Endothelial cell of umbilical vein (primary cell): Measurements from ENCODE around the gene CABLES1. TPM values are rescaled to one million over a fixed set of nuclear protein-coding genes. Genes with fewer than 3 reads are reported as not detected.

Experiments
- BruUV-seq: library from RNA; stranded (reverse); fragments of 400-500 nt; replicated peaks from 2 replicates; lab custom pipeline; 2021; lab: Mats Ljungman, UMichigan
- CTCF ChIA-PET: fragments of 300-600, 350-600 bp; sonication (Branson Sonifier 250); formaldehyde crosslinking; loops from one replicate; lab custom pipeline; 2021; ENCODE audit warnings: antibody characterized with exemption, inconsistent platforms; lab: Charles Lee
- POLR2A ChIA-PET: fragments of 300-600, 350-600 bp; sonication (Branson Sonifier 250); formaldehyde crosslinking; loops from one replicate; lab custom pipeline; 2021; ENCODE audit warnings: antibody characterized with exemption, inconsistent platforms; lab: Charles Lee
- DNase-seq: peaks from one replicate; pipeline ENCODE4 v3.0.0-alpha.2; 2011; ENCODE audit warnings: low read depth, low spot score
- FAIRE-seq: peaks from 2 replicates; lab custom pipeline; 2011; peaks lifted over from hg19 to GRCh38; lab: Jason Lieb, UNC
- H2AFZ ChIP-seq: 2 replicates; pipeline ENCODE4 v1.6.0; 2012; ENCODE audit warnings: low read depth, low read length, control low read depth, inconsistent platforms
- H3K27ac ChIP-seq: 2 replicates; pipeline ENCODE4 v1.5.1; 2011; ENCODE audit warnings: low read depth, mild to moderate bottlenecking, control low read depth, low read length, moderate library complexity; ENCODE audit not compliant: insufficient read depth
- H3K27me3 ChIP-seq, 2 experiments: 2 replicates each; pipeline versions ENCODE4 v1.6.0 to v1.6.1; 2011; ENCODE audit warnings: low read length in 2 of 2, mixed read lengths in 1 of 2; ENCODE audit not compliant: control insufficient read depth in 2 of 2, insufficient read depth in 2 of 2
- H3K36me3 ChIP-seq, 2 experiments: 2 replicates in 1 of 2; 3 replicates in 1 of 2; pipeline ENCODE4 v1.5.1; 2011; ENCODE audit warnings: low read length in 2 of 2, mild to moderate bottlenecking in 1 of 2, moderate library complexity in 1 of 2; ENCODE audit not compliant: control insufficient read depth in 2 of 2, insufficient read depth in 2 of 2; ENCODE audit errors: extremely low read depth in 1 of 2
- H3K4me1 ChIP-seq: 3 replicates; pipeline ENCODE4 v1.5.1; 2011; ENCODE audit warnings: mild to moderate bottlenecking, low read length; ENCODE audit not compliant: control insufficient read depth, insufficient read depth; ENCODE audit errors: extremely low read depth
- H3K4me2 ChIP-seq: 2 replicates; pipeline ENCODE4 v1.6.1; 2011; ENCODE audit warnings: low read length, control low read depth, mixed read lengths; ENCODE audit not compliant: insufficient read depth
- H3K4me3 ChIP-seq, 3 experiments: fragments of 200-600 bp in 1 of 3; sonication (generic), shearing (Covaris generic) in 1 of 3; replicated peaks in 1 of 3; 2 replicates each; pipeline ENCODE4 v1.5.1; 2011 to 2016; ENCODE audit warnings: control low read depth in 3 of 3, low read length in 3 of 3, mild to moderate bottlenecking in 2 of 3, inconsistent platforms in 1 of 3, low read depth in 1 of 3, moderate library complexity in 1 of 3; ENCODE audit not compliant: insufficient read depth in 1 of 3
- H3K79me2 ChIP-seq: 2 replicates; pipeline ENCODE4 v1.6.0; 2012; ENCODE audit warnings: low read length, inconsistent platforms; ENCODE audit not compliant: control insufficient read depth, insufficient read depth
- H3K9ac ChIP-seq: replicated peaks from 2 replicates; pipeline ENCODE3; 2011; ENCODE audit warnings: low read length, control low read depth; ENCODE audit not compliant: insufficient read depth; ENCODE audit errors: extremely low read depth
- H3K9me1 ChIP-seq: replicated peaks from 3 replicates; pipeline ENCODE4 v1.6.0; 2011; ENCODE audit warnings: mild to moderate bottlenecking, low read length; ENCODE audit not compliant: control insufficient read depth, insufficient read depth; ENCODE audit errors: extremely low read depth
- H3K9me3 ChIP-seq: replicated peaks from 2 replicates; pipeline ENCODE4 v1.5.1; 2012; ENCODE audit warnings: low read length, inconsistent platforms; ENCODE audit not compliant: control insufficient read depth, insufficient read depth
- H4K20me1 ChIP-seq: replicated peaks from 2 replicates; pipeline ENCODE3; 2011; ENCODE audit warnings: mild to moderate bottlenecking, low read length; ENCODE audit not compliant: control insufficient read depth, insufficient read depth; ENCODE audit errors: extremely low read depth
- EZH2 ChIP-seq: IDR thresholded peaks from 2 replicates; pipeline ENCODE4 v1.6.1; 2012; ENCODE audit warnings: borderline replicate concordance, low read depth, mild to moderate bottlenecking, moderate library complexity, low read length, inconsistent platforms; ENCODE audit not compliant: severe bottlenecking
- FOS ChIP-seq: IDR thresholded peaks from 2 replicates; pipeline ENCODE4 v1.6.1; 2011; ENCODE audit warnings: mild to moderate bottlenecking, low read length, moderate library complexity, borderline replicate concordance; ENCODE audit not compliant: insufficient read depth
- GATA2 ChIP-seq: IDR thresholded peaks from 2 replicates; pipeline ENCODE4 v1.7.0; 2011; ENCODE audit warnings: low read depth, mild to moderate bottlenecking, moderate library complexity, mixed read lengths, low read length; ENCODE audit not compliant: insufficient read length, insufficient read depth
- JUN ChIP-seq: IDR thresholded peaks from 2 replicates; pipeline ENCODE4 v1.6.1; 2011; ENCODE audit warnings: borderline replicate concordance, low read depth; ENCODE audit not compliant: insufficient read length, insufficient read depth
- MYC ChIP-seq: IDR thresholded peaks from one replicate; pipeline ENCODE4 v1.6.1; 2011; ENCODE audit warnings: mild to moderate bottlenecking, low read depth, low read length
- POLR2A ChIP-seq: IDR thresholded peaks from 2 replicates; pipeline ENCODE4 v1.6.1; 2012; ENCODE audit warnings: low read depth, mild to moderate bottlenecking, control low read depth, low read length
- POLR2AphosphoS5 ChIP-seq: IDR thresholded peaks from 2 replicates; pipeline ENCODE4 v1.6.1; 2012; ENCODE audit warnings: low read depth, mild to moderate bottlenecking, control low read depth, low read length, moderate library complexity; ENCODE audit not compliant: insufficient read depth
- dilution Hi-C: fragments of 300-500 bp; cut with MboI; formaldehyde crosslinking; loops from one replicate; pipeline ENCODE4 v1.15.0; 2019; ENCODE audit warnings: low sequenced_read_pairs; ENCODE audit not compliant: extremely low pct_ligation_motif_present
- intact Hi-C: fragments of 100-400 bp; cut with micrococcal nuclease; formaldehyde crosslinking; loops from one replicate; pipeline ENCODE4 v1.10.0; 2022
- polyA plus RNA-seq, 4 experiments: library from polyadenylated mRNA; depleted of rRNA in 3 of 4; stranded (reverse) in 3 of 4; unstranded in 1 of 4; fragments of >200 nt; gene quantifications; 2 replicates each; pipeline versions ENCODE4 v1.2.1 to v1.2.3, GENCODE V29; 2011 to 2012; ENCODE audit warnings: missing spikeins in 1 of 4
- total RNA-seq: library from RNA; stranded (reverse); gene quantifications from 2 replicates; pipeline ENCODE4 v1.2.3, GENCODE V29; 2021
- TF ChIP-seq, protein P1 (sequence below): IDR thresholded peaks from 2 replicates; pipeline ENCODE4 v1.6.1; 2011; ENCODE audit not compliant: insufficient read depth, insufficient read length
- TF ChIP-seq, protein P2 (sequence below), 2 donors: IDR thresholded peaks; 1 replicate in 1 of 2; 2 replicates in 1 of 2; pipeline ENCODE4 v1.5.1; 2011; ENCODE audit warnings: low read length in 2 of 2, mild to moderate bottlenecking in 2 of 2, moderate library complexity in 2 of 2, control low read depth in 1 of 2, inconsistent platforms in 1 of 2, low read depth in 1 of 2; ENCODE audit not compliant: insufficient read depth in 1 of 2; ENCODE audit errors: extremely low read depth in 1 of 2

The CABLES1 gene
- total and polyA plus RNA-seq, 2 donors (not counting 3 experiments of a cell fraction or from before 2014, with no cell fraction given) = 40.2 to 71.1 TPM

DNA sequence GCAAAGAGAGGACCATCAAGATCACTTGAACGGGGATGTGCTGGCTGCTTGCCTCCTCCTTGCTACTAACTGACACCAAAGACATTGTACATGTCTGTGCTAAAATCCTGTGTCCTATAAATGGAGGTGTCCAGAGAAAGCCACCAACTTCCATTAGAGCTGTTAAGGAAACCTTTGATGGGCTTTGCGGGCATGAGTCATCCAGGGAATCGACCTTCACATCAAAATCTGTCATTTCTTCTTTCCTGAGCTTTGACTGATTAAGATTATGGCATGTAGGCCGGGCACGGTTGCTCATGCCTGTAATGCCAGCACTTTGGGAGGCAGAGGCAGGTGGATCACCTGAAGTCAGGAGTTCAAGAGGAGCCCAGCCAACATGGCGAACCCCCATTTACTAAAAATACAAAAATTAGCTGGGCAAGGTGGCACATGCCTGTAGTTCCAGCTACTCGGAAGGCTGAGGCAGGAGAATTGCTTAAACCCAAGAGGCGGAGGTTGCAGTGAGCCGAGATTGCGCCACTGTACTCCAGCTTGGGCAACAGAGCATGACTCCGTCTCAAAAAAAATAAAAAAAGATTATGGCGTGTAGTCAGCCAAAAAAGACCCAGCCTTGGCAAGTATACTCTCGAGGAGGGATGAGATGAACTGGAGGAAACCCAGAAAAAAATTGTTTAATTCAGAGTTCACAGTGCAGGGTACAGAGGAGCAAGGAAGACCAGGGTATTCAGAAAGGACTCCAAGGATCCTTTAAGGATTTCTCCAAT lies 115.8 kb downstream of the CABLES1 start:
- Histone ChIP-seq H4K20me1 (no peaks in the 10 kb centered on the region), H3K4me3 (no peak overlapping the region), H3K36me3 (peaks cover 2 to 49% of the 10 kb centered on the region in 2 experiments), H2AFZ (no peak overlapping the region), H3K9me1 (no peaks in the 10 kb centered on the region), H3K27me3 (no peaks in the 10 kb centered on the region), H3K4me2 (no peak overlapping the region), H3K9me3 (no peaks in the 10 kb centered on the region), H3K4me1 (peaks cover 3% of the 10 kb centered on the region), H3K79me2 (no peaks in the 10 kb centered on the region), H3K27ac (no peak overlapping the region), H3K9ac (no peak overlapping the region)
- TF ChIP-seq FOS (no peak), JUN (no peak), GATA2 (no peak), POLR2A (no peak), MYC (no peak), POLR2AphosphoS5 (no peak), EZH2 (no peak)
- TF ChIP-seq, protein P1, sequence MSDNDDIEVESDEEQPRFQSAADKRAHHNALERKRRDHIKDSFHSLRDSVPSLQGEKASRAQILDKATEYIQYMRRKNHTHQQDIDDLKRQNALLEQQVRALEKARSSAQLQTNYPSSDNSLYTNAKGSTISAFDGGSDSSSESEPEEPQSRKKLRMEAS = no peak
- TF ChIP-seq, protein P2, sequence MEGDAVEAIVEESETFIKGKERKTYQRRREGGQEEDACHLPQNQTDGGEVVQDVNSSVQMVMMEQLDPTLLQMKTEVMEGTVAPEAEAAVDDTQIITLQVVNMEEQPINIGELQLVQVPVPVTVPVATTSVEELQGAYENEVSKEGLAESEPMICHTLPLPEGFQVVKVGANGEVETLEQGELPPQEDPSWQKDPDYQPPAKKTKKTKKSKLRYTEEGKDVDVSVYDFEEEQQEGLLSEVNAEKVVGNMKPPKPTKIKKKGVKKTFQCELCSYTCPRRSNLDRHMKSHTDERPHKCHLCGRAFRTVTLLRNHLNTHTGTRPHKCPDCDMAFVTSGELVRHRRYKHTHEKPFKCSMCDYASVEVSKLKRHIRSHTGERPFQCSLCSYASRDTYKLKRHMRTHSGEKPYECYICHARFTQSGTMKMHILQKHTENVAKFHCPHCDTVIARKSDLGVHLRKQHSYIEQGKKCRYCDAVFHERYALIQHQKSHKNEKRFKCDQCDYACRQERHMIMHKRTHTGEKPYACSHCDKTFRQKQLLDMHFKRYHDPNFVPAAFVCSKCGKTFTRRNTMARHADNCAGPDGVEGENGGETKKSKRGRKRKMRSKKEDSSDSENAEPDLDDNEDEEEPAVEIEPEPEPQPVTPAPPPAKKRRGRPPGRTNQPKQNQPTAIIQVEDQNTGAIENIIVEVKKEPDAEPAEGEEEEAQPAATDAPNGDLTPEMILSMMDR (IDR thresholded peaks at IDR 0.05; ENCODE audit: extremely low read depth in 1 of 2, insufficient read depth in 1 of 2, low read depth in 1 of 2, low read length in 2 of 2) = no peak
- ChIA-PET CTCF (no interaction called here), POLR2A (no interaction called here)
- intact Hi-C loops = no loop called here
- no TSS peak for BruUV-seq
- dilution Hi-C loops = no loop called here
- DNase-seq (no peak), FAIRE-seq (no peak)
